ENCODE results near the gene JAG2.

DNA sequence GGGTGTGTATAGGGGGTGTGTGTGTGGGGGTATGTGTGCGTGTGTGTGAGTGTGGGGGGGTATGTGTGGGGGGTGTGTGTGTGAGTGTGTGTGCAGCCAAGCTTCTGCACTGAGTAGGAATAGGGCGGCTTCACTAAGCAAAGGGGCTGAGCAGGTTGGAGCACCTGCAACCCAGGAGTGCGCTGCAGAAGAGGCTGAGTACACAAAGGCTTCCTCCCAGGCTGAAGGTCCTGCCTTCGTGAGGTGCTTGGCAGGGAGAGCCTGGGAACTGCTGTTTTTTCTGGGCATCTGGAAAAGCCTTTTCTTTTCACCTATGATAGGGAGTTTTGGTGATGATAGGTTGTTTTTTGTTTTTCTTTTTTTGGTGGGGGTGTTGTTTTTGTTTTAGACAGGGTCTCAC, 18.5 kb upstream of the JAG2 start:
- TF ChIP-seq POLR2A (IDR thresholded peaks at IDR 0.05; ENCODE audit: low read depth) (no peak), POLR2AphosphoS5 (IDR thresholded peaks at IDR 0.05) (no peak), EP300 (IDR thresholded peaks at IDR 0.05) (no peak)
- TF ChIP-seq, protein P1, sequence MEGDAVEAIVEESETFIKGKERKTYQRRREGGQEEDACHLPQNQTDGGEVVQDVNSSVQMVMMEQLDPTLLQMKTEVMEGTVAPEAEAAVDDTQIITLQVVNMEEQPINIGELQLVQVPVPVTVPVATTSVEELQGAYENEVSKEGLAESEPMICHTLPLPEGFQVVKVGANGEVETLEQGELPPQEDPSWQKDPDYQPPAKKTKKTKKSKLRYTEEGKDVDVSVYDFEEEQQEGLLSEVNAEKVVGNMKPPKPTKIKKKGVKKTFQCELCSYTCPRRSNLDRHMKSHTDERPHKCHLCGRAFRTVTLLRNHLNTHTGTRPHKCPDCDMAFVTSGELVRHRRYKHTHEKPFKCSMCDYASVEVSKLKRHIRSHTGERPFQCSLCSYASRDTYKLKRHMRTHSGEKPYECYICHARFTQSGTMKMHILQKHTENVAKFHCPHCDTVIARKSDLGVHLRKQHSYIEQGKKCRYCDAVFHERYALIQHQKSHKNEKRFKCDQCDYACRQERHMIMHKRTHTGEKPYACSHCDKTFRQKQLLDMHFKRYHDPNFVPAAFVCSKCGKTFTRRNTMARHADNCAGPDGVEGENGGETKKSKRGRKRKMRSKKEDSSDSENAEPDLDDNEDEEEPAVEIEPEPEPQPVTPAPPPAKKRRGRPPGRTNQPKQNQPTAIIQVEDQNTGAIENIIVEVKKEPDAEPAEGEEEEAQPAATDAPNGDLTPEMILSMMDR (IDR thresholded peaks at IDR 0.05): no peak
